Astrocyte (in vitro differentiated cells and primary cell): ENCODE measurements around the gene MAN1A1.

Experiments used
- EZH2 ChIP-seq: IDR thresholded peaks from 2 replicates; pipeline ENCODE4 v1.6.1; 2012; ENCODE audit warnings: mild to moderate bottlenecking, low read length, inconsistent platforms; ENCODE audit not compliant: insufficient read depth
- TF ChIP-seq, protein P1 (sequence below): IDR thresholded peaks from 2 replicates; pipeline ENCODE4 v1.5.1; 2011; ENCODE audit warnings: low read depth, mild to moderate bottlenecking, inconsistent platforms, low read length, moderate library complexity; ENCODE audit not compliant: insufficient read depth

DNA sequence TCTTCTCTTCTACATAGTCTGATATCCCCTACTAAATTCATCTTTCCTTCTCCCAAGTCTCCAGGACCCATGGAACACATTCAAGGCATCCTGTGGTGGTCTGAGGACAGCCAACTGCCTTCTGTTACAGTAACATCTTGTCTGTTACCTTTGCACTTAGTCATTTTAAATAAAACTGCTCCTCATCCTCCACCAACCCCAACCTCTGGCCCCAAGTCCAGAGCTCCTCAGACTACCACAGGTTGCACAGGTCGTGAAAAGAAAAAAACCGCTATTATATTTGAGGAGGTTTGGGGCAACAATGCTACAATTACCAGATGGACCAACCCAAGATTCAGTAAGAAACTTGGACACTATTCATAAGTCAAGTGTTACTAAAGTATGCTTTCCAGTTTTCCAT is 49.9 kb downstream of the MAN1A1 start:
- TF ChIP-seq, protein P1, sequence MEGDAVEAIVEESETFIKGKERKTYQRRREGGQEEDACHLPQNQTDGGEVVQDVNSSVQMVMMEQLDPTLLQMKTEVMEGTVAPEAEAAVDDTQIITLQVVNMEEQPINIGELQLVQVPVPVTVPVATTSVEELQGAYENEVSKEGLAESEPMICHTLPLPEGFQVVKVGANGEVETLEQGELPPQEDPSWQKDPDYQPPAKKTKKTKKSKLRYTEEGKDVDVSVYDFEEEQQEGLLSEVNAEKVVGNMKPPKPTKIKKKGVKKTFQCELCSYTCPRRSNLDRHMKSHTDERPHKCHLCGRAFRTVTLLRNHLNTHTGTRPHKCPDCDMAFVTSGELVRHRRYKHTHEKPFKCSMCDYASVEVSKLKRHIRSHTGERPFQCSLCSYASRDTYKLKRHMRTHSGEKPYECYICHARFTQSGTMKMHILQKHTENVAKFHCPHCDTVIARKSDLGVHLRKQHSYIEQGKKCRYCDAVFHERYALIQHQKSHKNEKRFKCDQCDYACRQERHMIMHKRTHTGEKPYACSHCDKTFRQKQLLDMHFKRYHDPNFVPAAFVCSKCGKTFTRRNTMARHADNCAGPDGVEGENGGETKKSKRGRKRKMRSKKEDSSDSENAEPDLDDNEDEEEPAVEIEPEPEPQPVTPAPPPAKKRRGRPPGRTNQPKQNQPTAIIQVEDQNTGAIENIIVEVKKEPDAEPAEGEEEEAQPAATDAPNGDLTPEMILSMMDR = no peak
- TF ChIP-seq EZH2 = no peak
